H9 (cell line): Measurements from ENCODE around the gene TEX22. TPM values are rescaled to one million over a fixed set of nuclear protein-coding genes. Genes with fewer than 3 reads are reported as not detected.

ENCODE experiments used
- DNase-seq: peaks from one replicate; pipeline ENCODE4 v3.0.0-alpha.2; 2017
- H2AFZ ChIP-seq: one replicate; pipeline ENCODE4 v1.6.1; 2013; ENCODE audit warnings: mild to moderate bottlenecking, low read length, control low read depth, moderate library complexity
- H2AK5ac ChIP-seq: 2 replicates; pipeline ENCODE4 v1.6.1; 2013; ENCODE audit warnings: low read length, control low read depth, mixed read lengths; ENCODE audit not compliant: insufficient read length
- H2BK120ac ChIP-seq: one replicate; pipeline ENCODE4 v1.6.1; 2013; ENCODE audit warnings: low read depth, mild to moderate bottlenecking, low read length, control low read depth, inconsistent platforms; ENCODE audit not compliant: poor library complexity, severe bottlenecking
- H2BK12ac ChIP-seq: 2 replicates; pipeline ENCODE4 v1.6.1; 2013; ENCODE audit warnings: low read length, control low read depth, mixed read lengths, low read depth; ENCODE audit not compliant: insufficient read length
- H2BK15ac ChIP-seq: 2 replicates; pipeline ENCODE4 v1.6.1; 2013; ENCODE audit warnings: low read depth, low read length, control low read depth
- H2BK20ac ChIP-seq: one replicate; pipeline ENCODE4 v1.6.1; 2013; ENCODE audit warnings: low read depth, mild to moderate bottlenecking, low read length, control low read depth, inconsistent platforms; ENCODE audit not compliant: poor library complexity, severe bottlenecking
- H2BK5ac ChIP-seq: 2 replicates; pipeline ENCODE4 v1.6.1; 2013; ENCODE audit warnings: low read length, control low read depth, mixed read lengths; ENCODE audit not compliant: insufficient read length
- H3K14ac ChIP-seq: 2 replicates; pipeline ENCODE4 v1.6.1; 2013; ENCODE audit warnings: low read length, control low read depth; ENCODE audit not compliant: insufficient read depth
- H3K18ac ChIP-seq: 2 replicates; pipeline ENCODE4 v1.6.1; 2013; ENCODE audit warnings: low read depth, mild to moderate bottlenecking, mixed read lengths, low read length, control low read depth; ENCODE audit not compliant: insufficient read length
- H3K23ac ChIP-seq: 2 replicates; pipeline ENCODE4 v1.6.1; 2013; ENCODE audit warnings: low read length, control low read depth, mixed read lengths, low read depth; ENCODE audit not compliant: insufficient read length
- H3K23me2 ChIP-seq: 2 replicates; pipeline ENCODE4 v1.6.1; 2013; ENCODE audit warnings: low read depth, mild to moderate bottlenecking, mixed read lengths, low read length, control low read depth; ENCODE audit not compliant: insufficient read length, poor library complexity, severe bottlenecking
- H3K27ac ChIP-seq: 2 replicates; pipeline ENCODE4 v1.5.1; 2013; ENCODE audit warnings: low read length, control low read depth, mixed read lengths, low read depth; ENCODE audit not compliant: insufficient read length
- H3K27me3 ChIP-seq: 2 replicates; pipeline ENCODE4 v1.6.1; 2013; ENCODE audit warnings: low read length, control low read depth, inconsistent platforms; ENCODE audit not compliant: insufficient read depth
- H3K4ac ChIP-seq: 2 replicates; pipeline ENCODE4 v1.6.1; 2013; ENCODE audit warnings: low read depth, mild to moderate bottlenecking, control low read depth, inconsistent platforms, low read length, moderate library complexity
- H3K4me1 ChIP-seq: 2 replicates; pipeline ENCODE4 v1.6.1; 2013; ENCODE audit warnings: low read length, control low read depth, inconsistent platforms; ENCODE audit not compliant: insufficient read depth
- H3K4me2 ChIP-seq: 2 replicates; pipeline ENCODE4 v1.6.1; 2013; ENCODE audit warnings: low read length, control low read depth, mixed read lengths; ENCODE audit not compliant: insufficient read length, insufficient read depth
- H3K56ac ChIP-seq: 2 replicates; pipeline ENCODE4 v1.6.1; 2013; ENCODE audit warnings: low read depth, mild to moderate bottlenecking, mixed read lengths, low read length, control low read depth; ENCODE audit not compliant: insufficient read length
- H3K79me1 ChIP-seq: 2 replicates; pipeline ENCODE4 v1.6.1; 2013; ENCODE audit warnings: low read depth, mild to moderate bottlenecking, moderate library complexity, low read length, control low read depth, inconsistent platforms; ENCODE audit not compliant: insufficient read depth, poor library complexity, severe bottlenecking
- H3K79me2 ChIP-seq: 2 replicates; pipeline ENCODE4 v1.6.1; 2013; ENCODE audit warnings: low read length, control low read depth, inconsistent platforms; ENCODE audit not compliant: insufficient read depth
- H3K9ac ChIP-seq: 2 replicates; pipeline ENCODE4 v1.6.1; 2013; ENCODE audit warnings: low read length, control low read depth, mixed read lengths; ENCODE audit not compliant: insufficient read length; ENCODE audit errors: extremely low read depth
- H3K9me3 ChIP-seq: one replicate; pipeline ENCODE4 v1.6.1; 2013; ENCODE audit warnings: low read depth, low read length, inconsistent platforms; ENCODE audit not compliant: control insufficient read depth
- H3T11ph ChIP-seq: one replicate; pipeline ENCODE4 v1.6.1; 2013; ENCODE audit warnings: mild to moderate bottlenecking, low read length, control low read depth, inconsistent platforms
- H4K20me1 ChIP-seq: one replicate; pipeline ENCODE4 v1.6.1; 2013; ENCODE audit not compliant: control insufficient read depth, insufficient read length, insufficient read depth
- H4K5ac ChIP-seq: 2 replicates; pipeline ENCODE4 v1.6.1; 2013; ENCODE audit warnings: low read depth, mild to moderate bottlenecking, mixed read lengths, low read length, control low read depth; ENCODE audit not compliant: insufficient read length
- H4K8ac ChIP-seq: replicated peaks from 2 replicates; pipeline ENCODE4 v1.6.1; 2013; ENCODE audit warnings: low read length, control low read depth, mixed read lengths, low read depth; ENCODE audit not compliant: insufficient read length
- H4K91ac ChIP-seq: 2 replicates; pipeline ENCODE4 v1.6.1; 2013; ENCODE audit warnings: low read depth, mild to moderate bottlenecking, moderate library complexity, mixed read lengths, low read length, control low read depth; ENCODE audit not compliant: insufficient read length
- H3K27ac Mint-ChIP-seq, 3 experiments: 2 replicates in 2 of 3; 3 replicates in 1 of 3; pipeline ENCODE4 v1.8.0; 2020 to 2021; ENCODE audit warnings: mixed read lengths in 3 of 3, mild to moderate bottlenecking in 1 of 3, moderate library complexity in 1 of 3
- H3K27me3 Mint-ChIP-seq: 2 replicates; pipeline ENCODE4 v1.8.0; 2021; ENCODE audit warnings: low read depth, mild to moderate bottlenecking, moderate library complexity, mixed read lengths
- H3K36me3 Mint-ChIP-seq, 3 experiments: 2 replicates in 2 of 3; 3 replicates in 1 of 3; pipeline ENCODE4 v1.8.0; 2020 to 2021; ENCODE audit warnings: low read depth in 3 of 3, mixed read lengths in 3 of 3; ENCODE audit not compliant: insufficient read depth in 1 of 3
- H3K4me1 Mint-ChIP-seq, 2 experiments: 2 replicates each; pipeline ENCODE4 v1.8.0; 2020; ENCODE audit warnings: mixed read lengths in 2 of 2
- H3K4me3 Mint-ChIP-seq, 2 experiments: 2 replicates in 1 of 2; 3 replicates in 1 of 2; pipeline ENCODE4 v1.8.0; 2020 to 2021; ENCODE audit warnings: mild to moderate bottlenecking in 2 of 2, mixed read lengths in 2 of 2, moderate library complexity in 1 of 2
- H3K9me3 Mint-ChIP-seq, 2 experiments: 2 replicates in 1 of 2; 3 replicates in 1 of 2; pipeline ENCODE4 v1.8.0; 2020; ENCODE audit warnings: mild to moderate bottlenecking in 2 of 2, mixed read lengths in 2 of 2, moderate library complexity in 1 of 2
- WGBS: extraction: QIAGEN DNeasy Blood & Tissue Kit; methylation state at CpG from one replicate; pipeline ENCODE4 v1.1.7; 2013; ENCODE audit warnings: missing lambda C conversion rate, low lambda C conversion rate, mixed read lengths; ENCODE audit not compliant: insufficient read length; ENCODE audit errors: extremely low coverage; 5-methylcytosine and 5-hydroxymethylcytosine counted together
- total RNA-seq: library from RNA; stranded (reverse); gene quantifications from 2 replicates; pipeline ENCODE4 v1.2.1, GENCODE V29; 2021
- TF ChIP-seq, protein P1 (sequence below): fragments of 200-600 bp; sonication (generic); conservative IDR thresholded peaks from 3 replicates; pipeline ENCODE4 v1.8.0; 2021; ENCODE audit warnings: antibody characterized with exemption, mild to moderate bottlenecking

The TEX22 gene
- total RNA-seq, 1 experiment from 2014 or later = 0.83 TPM

GRCh38 chr14:105394714-105395537, 3.4 kb upstream of the TEX22 start:
- Histone ChIP-seq H3K79me2 (no peaks in the 10 kb centered on the region), H3K4me2 (no peak overlapping the region), H4K8ac (no peak overlapping the region), H3K9ac (no peak overlapping the region), H4K5ac (no peak overlapping the region), H3T11ph (no peak overlapping the region), H3K27ac (no peak overlapping the region), H3K9me3 (no peaks in the 10 kb centered on the region), H3K4me1 (no peaks in the 10 kb centered on the region), H3K27me3 (no peaks in the 10 kb centered on the region), H2AK5ac (no peak overlapping the region), H3K23ac (no peak overlapping the region), H2BK5ac (no peak overlapping the region), H2BK120ac (no peak overlapping the region), H3K56ac (no peak overlapping the region), H2BK12ac (no peak overlapping the region), H2AFZ (no peak overlapping the region), H3K14ac (no peak overlapping the region), H2BK20ac (no peak overlapping the region), H2BK15ac (no peak overlapping the region), H3K23me2 (no peaks in the 10 kb centered on the region), H3K18ac (no peak overlapping the region), H4K20me1 (no peaks in the 10 kb centered on the region), H3K79me1 (no peaks in the 10 kb centered on the region), H3K4ac (no peak overlapping the region), H4K91ac (no peak overlapping the region)
- peaks cover 9 to 18% of the 10 kb centered on the region in 2 experiments; a peak in 4 of 5 replicates for H3K9me3 Mint-ChIP-seq
- TF ChIP-seq, protein P1, sequence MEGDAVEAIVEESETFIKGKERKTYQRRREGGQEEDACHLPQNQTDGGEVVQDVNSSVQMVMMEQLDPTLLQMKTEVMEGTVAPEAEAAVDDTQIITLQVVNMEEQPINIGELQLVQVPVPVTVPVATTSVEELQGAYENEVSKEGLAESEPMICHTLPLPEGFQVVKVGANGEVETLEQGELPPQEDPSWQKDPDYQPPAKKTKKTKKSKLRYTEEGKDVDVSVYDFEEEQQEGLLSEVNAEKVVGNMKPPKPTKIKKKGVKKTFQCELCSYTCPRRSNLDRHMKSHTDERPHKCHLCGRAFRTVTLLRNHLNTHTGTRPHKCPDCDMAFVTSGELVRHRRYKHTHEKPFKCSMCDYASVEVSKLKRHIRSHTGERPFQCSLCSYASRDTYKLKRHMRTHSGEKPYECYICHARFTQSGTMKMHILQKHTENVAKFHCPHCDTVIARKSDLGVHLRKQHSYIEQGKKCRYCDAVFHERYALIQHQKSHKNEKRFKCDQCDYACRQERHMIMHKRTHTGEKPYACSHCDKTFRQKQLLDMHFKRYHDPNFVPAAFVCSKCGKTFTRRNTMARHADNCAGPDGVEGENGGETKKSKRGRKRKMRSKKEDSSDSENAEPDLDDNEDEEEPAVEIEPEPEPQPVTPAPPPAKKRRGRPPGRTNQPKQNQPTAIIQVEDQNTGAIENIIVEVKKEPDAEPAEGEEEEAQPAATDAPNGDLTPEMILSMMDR = no peak
- H3K4me1 Mint-ChIP-seq = 0 out of 4 replicates have a peak, but pooled peaks cover 0 to 3% of the 10 kb centered on the region in 2 experiments
- WGBS = no CpG with 5 or more reads among the region's 25 CpGs
- no peak for DNase-seq
- no peak overlapping the region for H3K27ac Mint-ChIP-seq
- peaks cover 24% of the 10 kb centered on the region for H3K27me3 Mint-ChIP-seq
- 0 out of 5 replicates have a peak overlapping the region, but pooled peaks of 1 of the 2 experiments have one; percentile 17 for H3K4me3 Mint-ChIP-seq
- peaks cover 13 to 21% (median 17%) of the 10 kb centered on the region in 3 experiments; a peak in 6 of 7 replicates for H3K36me3 Mint-ChIP-seq
